Fibroblast of skin of right quadriceps (primary cell): ENCODE data around the gene HS2ST1.

ENCODE experiments used
- DNase-seq: peaks from one replicate; pipeline ENCODE4 v3.0.0-alpha.2; 2013

HS2ST1 gene

DNA sequence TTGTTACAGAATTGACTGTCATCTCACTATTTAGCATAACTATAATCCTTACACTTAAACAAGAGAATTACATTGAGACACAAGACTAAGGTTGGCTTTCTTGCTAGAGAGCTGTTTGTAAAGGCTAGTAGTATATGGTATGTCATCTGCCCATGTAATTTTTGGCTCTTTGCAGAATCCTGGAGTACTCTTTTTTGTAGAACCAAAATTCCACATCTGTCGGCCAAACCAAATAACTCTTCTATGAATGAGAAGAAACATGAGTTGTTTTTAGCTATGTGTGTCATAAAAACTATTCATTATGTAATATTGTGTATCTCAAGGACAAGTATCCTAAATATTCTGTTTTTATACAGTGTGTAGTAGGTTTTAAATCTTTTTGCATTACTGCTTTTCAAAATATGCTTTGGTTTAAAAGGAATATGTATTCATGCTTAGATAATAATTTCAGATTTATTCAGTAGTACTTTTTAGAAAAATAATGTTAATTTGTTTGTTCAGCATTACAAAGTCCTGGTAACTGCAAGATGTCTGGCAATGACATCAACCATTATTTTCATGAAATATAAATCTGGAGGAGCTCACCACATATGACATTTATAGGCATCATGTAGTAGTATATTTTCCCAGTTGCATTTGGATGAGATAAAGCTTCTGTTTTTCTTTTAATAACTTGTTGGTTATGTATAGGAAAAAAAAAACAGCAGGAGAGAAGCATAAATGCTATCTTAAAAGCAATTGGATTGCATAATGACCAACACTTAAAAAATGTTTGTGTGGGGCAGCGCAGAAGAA lies 159.8 kb downstream of the HS2ST1 start:
- DNase-seq, result peak; percentile 35

DNA sequence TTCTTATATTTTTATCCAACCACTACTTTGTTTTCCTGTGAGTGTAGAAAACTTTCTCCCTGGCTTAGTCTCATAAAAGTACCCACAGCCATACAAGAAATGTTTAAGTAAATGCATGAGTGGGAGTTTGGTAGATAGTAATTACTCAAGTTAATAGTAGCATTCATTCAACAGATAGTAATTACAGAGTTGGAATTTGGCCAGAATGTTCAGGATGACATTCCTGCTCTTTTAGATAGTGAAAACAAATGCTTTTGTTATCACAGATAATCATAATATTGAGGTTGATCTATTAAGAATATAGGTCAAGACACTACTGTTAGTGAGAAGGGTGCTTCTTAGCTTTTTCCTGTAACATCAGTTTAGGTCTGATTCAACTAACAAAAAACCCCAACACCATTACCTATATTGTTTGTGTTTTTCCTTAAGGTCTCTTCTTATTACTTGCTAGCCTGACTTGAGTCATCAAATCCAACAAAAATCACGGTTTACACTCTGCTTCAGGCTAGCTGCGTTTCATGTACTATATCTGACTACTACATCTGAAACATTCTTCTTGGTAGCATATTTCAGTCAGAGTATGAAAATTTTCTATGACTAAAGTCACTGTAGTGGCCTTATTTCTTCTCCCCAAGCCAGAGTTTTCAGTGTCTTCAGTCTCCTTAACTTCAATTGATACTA lies 163.7 kb downstream of the HS2ST1 start:
- no peak for DNase-seq

DNA sequence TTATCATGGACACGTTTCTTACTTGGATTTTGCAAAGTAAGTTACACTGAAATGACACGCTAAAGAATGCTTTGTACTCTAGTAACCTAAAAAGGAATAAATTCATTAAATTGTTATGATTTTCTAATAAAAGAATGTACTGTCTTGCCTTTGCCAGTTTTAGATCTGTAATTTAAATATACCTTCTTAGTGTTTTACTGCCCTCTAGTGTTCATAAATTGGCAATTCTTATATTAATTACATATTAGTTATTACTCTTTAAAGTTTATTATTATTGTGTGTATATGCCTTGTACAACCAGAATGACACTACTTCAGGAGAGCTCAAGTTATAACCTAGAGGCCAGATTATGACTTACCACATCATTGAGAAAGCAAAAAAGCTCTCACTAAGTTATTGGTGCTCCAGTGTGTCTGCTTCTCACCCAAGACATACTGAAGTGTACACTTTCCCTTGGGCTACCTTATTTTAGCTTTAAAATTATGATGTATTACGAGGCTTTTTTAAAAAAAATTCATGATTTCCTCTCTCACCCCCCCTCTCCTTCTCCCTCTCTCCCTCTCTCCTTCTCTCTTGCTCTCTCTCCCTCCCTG lies 169.9 kb downstream of the HS2ST1 start:
- DNase-seq, result peak; percentile 24

DNA sequence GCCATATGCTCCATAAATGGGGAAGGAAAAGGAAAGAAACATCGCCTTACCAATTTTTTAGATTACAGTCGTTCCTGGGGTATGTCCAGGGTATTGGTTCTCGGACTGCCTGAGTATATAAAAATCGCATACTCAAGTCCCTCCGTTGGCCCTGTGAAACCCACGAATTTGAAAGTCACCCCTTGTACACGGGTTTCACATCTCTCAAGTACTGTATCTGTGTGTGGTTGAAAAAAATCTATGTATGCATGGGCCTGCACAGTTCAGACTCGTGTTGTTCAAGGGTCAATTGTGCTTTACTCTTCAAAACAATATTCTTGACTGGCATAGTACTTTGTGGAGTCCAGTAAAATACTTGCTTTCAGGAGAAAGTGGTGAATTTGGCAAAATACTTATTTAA lies 171.7 kb downstream of the HS2ST1 start:
- no peak for DNase-seq

DNA sequence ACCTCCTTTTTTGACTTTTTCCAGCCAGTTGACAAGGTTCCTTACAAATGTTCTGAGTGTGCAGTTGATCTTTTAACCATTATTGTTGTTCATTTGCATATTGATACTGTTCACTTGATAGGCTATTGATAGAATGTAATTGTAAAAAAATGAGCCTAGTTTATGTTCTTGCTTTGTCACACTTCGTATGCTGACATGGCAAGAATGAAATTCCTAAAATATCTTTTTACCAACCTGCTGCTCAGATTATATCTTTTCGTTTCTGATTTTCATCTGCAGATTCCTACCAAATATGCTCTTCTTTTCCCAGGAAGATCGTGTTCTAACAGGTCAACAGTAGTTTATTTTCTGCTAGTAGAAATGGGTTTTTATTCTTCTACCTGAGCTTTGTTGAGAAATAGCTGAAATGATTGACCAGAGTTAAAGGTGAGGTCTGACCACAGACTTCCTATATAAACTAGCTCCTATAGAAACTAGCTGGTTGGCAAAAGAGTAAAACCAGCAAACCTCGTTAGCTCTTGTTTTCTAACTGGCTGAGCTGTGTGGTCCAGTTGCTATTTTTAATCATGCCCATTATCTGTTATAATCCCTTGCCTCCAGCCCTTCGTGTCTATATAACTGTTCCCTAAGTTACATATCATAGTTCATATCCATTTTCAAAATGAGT lies 174.8 kb downstream of the HS2ST1 start:
- no peak for DNase-seq

- DNase-seq, result no peak
Measured at GRCh38 chr1:87089823-87090222, 175.4 kb downstream of the HS2ST1 start.

- no peak for DNase-seq
Measured at GRCh38 chr1:87091425-87091824, 177.0 kb downstream of the HS2ST1 start.

- DNase-seq, result no peak
Measured at GRCh38 chr1:87092846-87093245, 178.4 kb downstream of the HS2ST1 start.

DNA sequence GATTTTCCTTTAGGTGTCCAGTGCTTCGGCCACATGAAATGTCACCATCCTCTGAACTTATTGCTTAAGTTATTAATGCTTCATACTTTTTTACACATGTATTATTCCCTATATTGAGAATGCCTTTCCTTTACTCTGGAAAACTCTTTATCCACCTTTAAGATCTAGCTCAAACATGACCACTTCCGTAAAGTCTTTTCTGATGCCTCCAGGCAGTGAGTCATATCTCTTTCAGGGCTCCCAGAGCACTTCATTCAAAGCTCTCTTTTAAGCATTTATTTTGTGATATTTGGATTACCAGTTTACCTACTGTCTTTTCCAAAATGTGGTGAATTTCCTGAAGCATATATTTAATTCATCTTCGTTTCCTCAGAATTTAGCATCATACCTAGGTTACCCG lies 178.9 kb downstream of the HS2ST1 start:
- DNase-seq, result no peak

- no peak for DNase-seq
Measured at GRCh38 chr1:87094238-87094637, 179.8 kb downstream of the HS2ST1 start.

- DNase-seq, result no peak
Measured at GRCh38 chr1:87100271-87100670, 185.8 kb downstream of the HS2ST1 start.

GRCh38 chr1:87103074-87103473 lies 188.6 kb downstream of the HS2ST1 start:
- peak; percentile 31 for DNase-seq

DNA sequence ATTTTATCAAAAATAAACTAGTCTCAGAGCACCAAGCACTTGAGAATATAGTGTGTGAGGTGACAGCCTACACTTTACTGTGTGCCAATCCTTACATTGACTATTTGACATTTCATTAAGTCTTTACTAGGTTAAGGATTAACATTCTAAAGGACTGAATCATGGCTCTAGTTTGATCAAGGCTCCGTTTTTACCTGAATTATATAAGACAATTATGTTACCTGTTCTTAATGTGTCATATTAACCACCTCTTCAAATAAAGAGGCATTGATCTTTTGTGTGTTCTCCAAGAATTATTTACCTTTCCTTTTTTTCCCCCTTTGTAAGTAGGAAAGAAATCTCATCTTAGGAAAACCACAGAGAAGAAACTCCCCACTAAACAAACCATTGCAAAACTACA lies 189.7 kb downstream of the HS2ST1 start:
- DNase-seq, result no peak

DNA sequence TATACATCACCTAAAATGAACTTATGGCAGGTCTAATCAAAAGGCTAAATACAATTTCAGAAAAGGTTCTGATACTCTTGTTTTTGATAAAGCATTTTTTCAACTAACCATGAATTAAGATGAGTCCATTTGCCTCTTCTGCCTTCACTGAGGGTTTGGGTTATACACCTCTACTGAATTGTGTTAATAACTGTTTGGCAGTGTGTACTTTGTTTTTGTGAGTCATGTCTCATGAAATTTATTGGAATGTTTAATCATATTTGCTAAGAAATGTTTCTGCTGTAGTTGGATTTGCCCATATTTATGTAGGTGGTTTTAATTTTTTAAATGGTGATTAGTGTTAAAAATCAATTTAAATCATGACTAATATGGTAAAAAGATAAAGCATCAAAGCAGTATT lies 190.5 kb downstream of the HS2ST1 start:
- no peak for DNase-seq

DNA sequence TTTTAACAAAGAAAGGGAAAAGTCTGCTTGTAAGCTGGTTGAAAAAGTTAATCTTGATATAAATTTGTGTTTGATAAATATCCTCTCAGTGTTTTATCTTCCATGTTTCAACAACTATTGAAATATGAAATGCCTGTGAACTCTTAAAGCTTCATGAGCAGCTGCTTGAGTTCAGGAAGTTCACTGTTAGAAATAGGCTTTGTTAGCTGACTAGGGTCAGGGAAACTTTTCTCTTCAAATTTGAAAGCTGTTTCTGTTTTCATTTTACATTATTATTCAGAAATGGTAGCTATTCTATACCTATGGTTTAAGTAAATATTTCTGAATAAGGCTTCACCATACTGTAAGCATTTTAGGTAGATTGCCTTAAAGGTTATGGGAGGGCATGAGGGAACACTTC lies 191.7 kb downstream of the HS2ST1 start:
- no peak for DNase-seq

GRCh38 chr1:87106867-87107266 lies 192.4 kb downstream of the HS2ST1 start:
- no peak for DNase-seq

DNA sequence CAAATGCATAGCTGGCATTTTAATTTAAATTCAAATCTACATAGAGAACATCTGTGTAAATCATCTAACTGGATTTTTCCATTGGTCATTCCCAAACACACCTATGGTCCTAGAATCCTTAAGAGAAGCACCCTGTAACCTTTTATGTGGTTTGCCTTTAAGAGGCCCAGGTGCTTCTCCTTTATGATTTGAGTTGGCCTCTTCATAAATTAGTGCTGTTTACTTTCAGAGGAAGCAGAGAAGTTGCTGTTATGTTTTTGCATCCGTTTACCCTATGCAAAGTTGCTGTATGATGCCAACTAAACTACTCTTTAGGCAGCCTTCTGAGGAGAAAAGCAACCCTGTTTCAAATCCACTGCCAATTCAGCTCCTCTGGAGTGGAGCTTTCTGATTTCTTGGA lies 193.8 kb downstream of the HS2ST1 start:
- DNase-seq, result no peak

DNA sequence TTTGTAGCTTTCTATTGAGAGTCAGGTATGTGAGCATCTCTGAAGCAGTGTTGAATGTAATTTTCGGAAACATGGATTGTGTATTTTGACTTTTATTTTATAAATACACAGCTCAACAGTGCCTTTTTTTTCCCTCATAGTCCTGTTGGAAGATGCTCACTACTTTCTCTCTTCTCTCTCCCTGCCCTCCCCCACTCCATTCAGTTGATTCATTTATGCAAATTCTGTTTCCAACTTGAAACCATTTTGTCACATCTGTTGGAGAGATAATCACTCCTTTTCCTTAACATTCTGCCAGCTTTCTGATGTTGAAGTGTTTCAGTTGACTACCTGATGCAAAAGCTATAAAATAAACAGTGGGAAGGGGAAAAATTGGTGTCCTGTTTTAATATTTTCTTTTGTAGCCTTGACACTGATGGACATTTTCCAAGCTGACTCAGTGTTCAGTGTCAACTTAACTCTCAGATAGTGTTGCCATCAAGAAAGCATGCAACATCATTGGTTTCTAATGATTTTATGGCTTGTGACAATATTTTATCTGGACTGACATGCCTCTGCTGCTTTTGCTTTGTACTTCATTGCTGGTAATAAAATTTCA lies 194.5 kb downstream of the HS2ST1 start:
- no peak for DNase-seq

DNA sequence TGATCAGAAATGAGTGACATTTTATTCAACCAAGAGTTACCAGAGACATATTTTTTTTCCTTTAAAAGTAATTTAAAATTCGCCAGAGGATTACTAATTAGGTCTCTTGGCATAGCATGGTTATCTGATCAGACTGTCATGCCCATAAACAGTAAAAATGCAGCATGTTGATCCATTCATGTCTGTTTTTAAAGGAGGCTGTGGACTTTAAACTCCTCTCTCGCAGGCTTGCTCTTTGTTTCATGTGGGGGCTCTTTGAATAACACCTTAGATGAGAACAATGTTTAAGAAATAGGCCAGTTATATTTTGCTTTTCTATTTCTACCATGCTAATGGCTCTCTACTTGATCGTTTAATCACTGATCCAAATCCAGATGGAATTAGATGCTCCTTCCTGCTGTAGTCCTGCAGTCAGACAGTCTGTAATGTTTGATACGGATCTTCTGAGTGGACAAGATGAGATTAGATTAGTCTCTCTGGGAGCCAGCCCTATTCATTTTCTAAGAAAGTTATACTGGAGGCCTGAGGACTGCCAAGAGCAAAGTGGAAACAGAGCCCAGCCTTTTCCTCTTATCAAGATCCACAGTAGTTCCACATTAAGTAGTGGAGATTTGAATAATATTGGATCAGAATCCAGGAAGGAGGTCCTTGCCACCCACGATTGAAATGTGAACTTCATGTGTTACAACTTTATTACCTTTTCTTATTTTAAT lies 197.4 kb downstream of the HS2ST1 start:
- DNase-seq, result no peak

- peak; percentile 87 for DNase-seq
Measured at GRCh38 chr1:87113313-87113712, 198.9 kb downstream of the HS2ST1 start.

DNA sequence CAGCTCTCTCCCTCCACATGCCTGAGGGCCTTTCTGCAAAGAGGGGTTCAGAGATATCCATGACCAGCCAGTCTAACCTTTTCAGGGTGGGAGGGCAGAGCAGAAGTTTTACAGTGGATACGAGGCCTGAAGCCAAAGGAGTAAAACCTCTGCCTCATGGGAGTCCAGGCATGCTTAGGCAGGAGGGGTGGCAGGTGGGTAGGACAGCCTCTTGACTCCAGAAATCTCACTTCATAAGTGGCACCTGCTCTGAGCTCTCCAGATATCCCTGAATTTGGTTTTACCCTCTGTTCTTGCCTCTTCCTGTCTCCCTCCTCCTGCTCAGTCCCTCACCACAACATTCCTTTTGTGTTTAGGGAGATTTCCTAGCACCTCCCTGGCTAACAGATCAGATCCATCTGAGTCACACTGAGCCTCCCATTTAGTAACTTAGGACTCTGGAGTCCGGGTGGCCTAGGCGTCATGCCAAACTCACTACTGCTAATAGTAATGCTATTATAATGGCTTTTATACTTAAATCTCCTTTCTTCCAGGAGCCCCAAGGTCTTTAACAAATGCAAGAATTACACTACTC lies 201.0 kb downstream of the HS2ST1 start:
- peak; percentile 92 for DNase-seq

- no peak for DNase-seq
Measured at GRCh38 chr1:87115891-87116290, 201.5 kb downstream of the HS2ST1 start.
